Right atrium auricular region (tissue), 2 donors: ENCODE data around the gene GINS2. TPM values are rescaled to one million over a fixed set of nuclear protein-coding genes. Genes with fewer than 3 reads are reported as not detected.

ENCODE experiments used
- DNase-seq: peaks from one replicate; pipeline ENCODE4 v3.0.0-alpha.2; 2019; ENCODE audit warnings: low spot score
- H3K27ac ChIP-seq, 2 donors: fragments of 200-600 bp; sonication (generic); 1 replicate in 1 of 2; 2 replicates in 1 of 2; pipeline ENCODE4 v1.5.1; 2016 to 2019
- H3K27me3 ChIP-seq, 2 donors: fragments of 200-600 bp; sonication (generic); one replicate each; pipeline versions ENCODE4 v1.5.1 to v1.6.0; 2017 to 2019
- H3K36me3 ChIP-seq: fragments of 200-600 bp; sonication (generic); one replicate; pipeline ENCODE4 v1.5.1; 2016
- H3K4me1 ChIP-seq, 2 donors: fragments of 200-600 bp; sonication (generic); one replicate each; pipeline versions ENCODE4 v1.5.1 to v1.6.0; 2017 to 2019
- H3K4me3 ChIP-seq, 2 donors: fragments of 200-600 bp; sonication (generic); 1 replicate in 1 of 2; 2 replicates in 1 of 2; pipeline ENCODE4 v1.5.1; 2017 to 2019; ENCODE audit warnings: mild to moderate bottlenecking in 1 of 2, moderate library complexity in 1 of 2
- H3K9me3 ChIP-seq, 2 donors: fragments of 200-600 bp; sonication (generic); one replicate each; pipeline ENCODE4 v1.5.1; 2019
- total RNA-seq, 2 donors: library from RNA; depleted of rRNA; stranded (reverse); fragments of >200 nt; gene quantifications; one replicate each; pipeline ENCODE4 v1.1.0, GENCODE V29; 2016
- TF ChIP-seq, protein P1 (sequence below), 2 donors: fragments of 200-600 bp; sonication (generic); IDR thresholded peaks; one replicate each; pipeline ENCODE4 v1.5.1; 2019; ENCODE audit warnings: antibody characterized with exemption in 2 of 2

The GINS2 gene
- total RNA-seq, 2 donors from 2014 or later, result 0.15 TPM; not detected in 1

GRCh38 chr16:85670840-85671239 is 17.9 kb downstream of the GINS2 start:
- H3K4me3 ChIP-seq, result no peak overlapping the region
- DNase-seq, result no peak
- no peak overlapping the region for H3K27ac ChIP-seq
- TF ChIP-seq, protein P1, sequence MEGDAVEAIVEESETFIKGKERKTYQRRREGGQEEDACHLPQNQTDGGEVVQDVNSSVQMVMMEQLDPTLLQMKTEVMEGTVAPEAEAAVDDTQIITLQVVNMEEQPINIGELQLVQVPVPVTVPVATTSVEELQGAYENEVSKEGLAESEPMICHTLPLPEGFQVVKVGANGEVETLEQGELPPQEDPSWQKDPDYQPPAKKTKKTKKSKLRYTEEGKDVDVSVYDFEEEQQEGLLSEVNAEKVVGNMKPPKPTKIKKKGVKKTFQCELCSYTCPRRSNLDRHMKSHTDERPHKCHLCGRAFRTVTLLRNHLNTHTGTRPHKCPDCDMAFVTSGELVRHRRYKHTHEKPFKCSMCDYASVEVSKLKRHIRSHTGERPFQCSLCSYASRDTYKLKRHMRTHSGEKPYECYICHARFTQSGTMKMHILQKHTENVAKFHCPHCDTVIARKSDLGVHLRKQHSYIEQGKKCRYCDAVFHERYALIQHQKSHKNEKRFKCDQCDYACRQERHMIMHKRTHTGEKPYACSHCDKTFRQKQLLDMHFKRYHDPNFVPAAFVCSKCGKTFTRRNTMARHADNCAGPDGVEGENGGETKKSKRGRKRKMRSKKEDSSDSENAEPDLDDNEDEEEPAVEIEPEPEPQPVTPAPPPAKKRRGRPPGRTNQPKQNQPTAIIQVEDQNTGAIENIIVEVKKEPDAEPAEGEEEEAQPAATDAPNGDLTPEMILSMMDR (IDR thresholded peaks at IDR 0.05), result no peak
- H3K4me1 ChIP-seq, result peaks cover 0 to 18% of the 10 kb centered on the region in 2 donors
- no peaks in the 10 kb centered on the region for H3K9me3 ChIP-seq
- H3K27me3 ChIP-seq, result no peaks in the 10 kb centered on the region
- peaks cover 69% of the 10 kb centered on the region for H3K36me3 ChIP-seq

GRCh38 chr16:85668676-85669424 is 19.9 kb downstream of the GINS2 start:
- no peaks in the 10 kb centered on the region for H3K9me3 ChIP-seq
- no peak overlapping the region for H3K4me3 ChIP-seq
- peaks cover 89% of the 10 kb centered on the region for H3K36me3 ChIP-seq
- no peak overlapping the region for H3K27ac ChIP-seq
- peaks cover 0 to 5% of the 10 kb centered on the region in 2 donors for H3K4me1 ChIP-seq
- H3K27me3 ChIP-seq, result no peaks in the 10 kb centered on the region
- DNase-seq, result no peak
- TF ChIP-seq, protein P1 (IDR thresholded peaks at IDR 0.05), result no peak

DNA sequence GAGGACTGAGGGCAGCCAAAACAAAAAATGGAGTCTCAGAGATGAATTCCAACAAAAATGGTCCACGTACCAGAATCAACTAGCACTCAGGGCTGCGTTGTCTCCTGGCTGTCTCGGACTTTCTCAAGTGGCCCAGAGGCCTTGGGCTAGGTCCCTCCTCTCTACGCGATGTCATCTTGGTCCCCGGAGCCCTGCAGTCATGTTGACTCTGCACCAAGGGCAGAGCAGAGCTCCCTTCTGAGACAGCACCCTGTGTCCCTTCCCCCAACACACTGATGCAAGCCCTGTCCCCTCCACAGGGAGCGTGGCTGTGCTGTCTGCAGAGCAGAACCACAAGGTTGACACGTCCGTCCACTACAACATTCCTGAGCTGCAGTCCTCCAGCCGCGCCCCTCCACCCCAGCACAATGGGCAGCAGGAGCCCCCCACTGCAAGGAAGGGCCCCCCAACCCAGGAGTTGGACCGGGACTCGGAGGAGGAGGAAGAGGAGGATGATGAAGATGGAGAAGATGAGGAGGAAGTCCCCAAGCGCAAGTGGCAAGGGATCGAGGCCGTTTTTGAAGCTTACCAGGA is 20.8 kb downstream of the GINS2 start:
- Histone ChIP-seq H3K4me1 (no peaks in the 10 kb centered on the region), H3K27ac (no peak overlapping the region), H3K36me3 (peaks cover 97% of the 10 kb centered on the region), H3K27me3 (no peaks in the 10 kb centered on the region), H3K4me3 (no peak overlapping the region), H3K9me3 (no peaks in the 10 kb centered on the region)
- DNase-seq, result no peak
- TF ChIP-seq, protein P1 (IDR thresholded peaks at IDR 0.05), result no peak

GRCh38 chr16:85667261-85667660 is 21.5 kb downstream of the GINS2 start:
- H3K9me3 ChIP-seq, result no peaks in the 10 kb centered on the region
- TF ChIP-seq, protein P1 (IDR thresholded peaks at IDR 0.05), result no peak
- no peaks in the 10 kb centered on the region for H3K27me3 ChIP-seq
- no peak overlapping the region for H3K27ac ChIP-seq
- H3K4me1 ChIP-seq, result no peaks in the 10 kb centered on the region
- DNase-seq, result no peak
- H3K36me3 ChIP-seq, result peaks cover 97% of the 10 kb centered on the region
- H3K4me3 ChIP-seq, result no peak overlapping the region

DNA sequence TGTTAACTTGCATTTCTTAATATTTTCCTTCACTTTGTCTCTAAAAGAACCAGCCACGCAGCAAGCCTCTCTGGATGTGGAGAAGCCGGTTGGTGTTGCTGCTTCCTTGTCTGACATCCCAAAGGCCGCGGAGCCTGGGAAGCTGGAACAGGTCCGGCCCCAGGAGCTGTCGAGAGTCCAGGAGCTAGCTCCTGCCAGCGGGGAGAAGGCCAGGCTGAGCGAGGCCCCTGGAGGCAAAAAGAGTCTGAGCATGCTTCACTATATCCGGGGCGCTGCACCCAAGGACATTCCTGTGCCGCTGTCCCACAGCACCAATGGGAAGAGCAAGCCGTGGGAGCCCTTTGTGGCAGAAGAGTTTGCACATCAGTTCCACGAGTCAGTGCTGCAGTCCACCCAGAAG is 22.8 kb downstream of the GINS2 start:
- Histone ChIP-seq H3K4me1 (no peaks in the 10 kb centered on the region), H3K36me3 (peaks cover 96% of the 10 kb centered on the region), H3K27ac (no peak overlapping the region), H3K27me3 (no peaks in the 10 kb centered on the region), H3K4me3 (no peak overlapping the region), H3K9me3 (no peaks in the 10 kb centered on the region)
- no peak for DNase-seq
- TF ChIP-seq, protein P1 (IDR thresholded peaks at IDR 0.05), result no peak
